ENCODE measurements around the gene QARS1.

GRCh38 chr3:49058011-49058410 lies 46.5 kb downstream of the QARS1 start:
- TF ChIP-seq TAF1 (IDR thresholded peaks at IDR 0.05; ENCODE audit: borderline replicate concordance, insufficient read depth, low read length) (no peak), FOXP2 (optimal IDR thresholded peaks at IDR 0.05; ENCODE audit: borderline replicate concordance, extremely low read depth, extremely low read length, insufficient read depth) (no peak), POLR2AphosphoS5 (IDR thresholded peaks at IDR 0.05; ENCODE audit: low read depth, low read length) (no peak), REST (IDR thresholded peaks at IDR 0.05; ENCODE audit: insufficient read depth in 1 of 2, low read depth in 2 of 2, low read length in 2 of 2) (no peak)

Data from PFSK-1 (cell line).